PC-9 (cell line): ENCODE results near the gene IL1RAPL1. TPM values are rescaled to one million over a fixed set of nuclear protein-coding genes. Genes with fewer than 3 reads are reported as not detected.

Experiments used
- BruUV-seq: library from RNA; stranded (reverse); fragments of 400-500 nt; replicated peaks from 2 replicates; lab custom pipeline; 2021; lab: Mats Ljungman, UMichigan
- CTCF ChIA-PET: fragments of 300-600 bp; sonication (Branson Sonifier 250); formaldehyde crosslinking; loops from one replicate; lab custom pipeline; 2022; ENCODE audit warnings: antibody characterized with exemption; lab: Charles Lee
- POLR2A ChIA-PET: fragments of 300-600 bp; sonication (Branson Sonifier 250); formaldehyde crosslinking; loops from one replicate; lab custom pipeline; 2022; ENCODE audit warnings: antibody characterized with exemption; ENCODE audit not compliant: unreplicated experiment; lab: Charles Lee
- DNase-seq, 2 experiments: peaks; one replicate each; pipeline versions ENCODE4 v3.0.0 to v3.0.0-alpha.2; 2015 to 2022; ENCODE audit warnings: mixed read lengths in 1 of 2
- H2AFZ ChIP-seq: fragments of 200-600 bp; sonication (generic); 2 replicates; pipeline ENCODE4 v1.8.1; 2017; ENCODE audit warnings: antibody characterized with exemption
- H3F3A ChIP-seq: fragments of 200-600 bp; sonication (generic); 2 replicates; pipeline ENCODE4 v1.8.1; 2017; ENCODE audit warnings: antibody characterized with exemption, mild to moderate bottlenecking, low read depth; ENCODE audit not compliant: insufficient read depth
- H3K27ac ChIP-seq: fragments of 200-600 bp; sonication (generic); 2 replicates; pipeline ENCODE4 v1.6.1; 2016; ENCODE audit warnings: mixed run types
- H3K27me3 ChIP-seq: fragments of 200-600 bp; sonication (generic); 2 replicates; pipeline ENCODE4 v1.6.1; 2016; ENCODE audit warnings: low read depth, mixed run types; ENCODE audit not compliant: insufficient read depth
- H3K36me3 ChIP-seq: fragments of 200-600 bp; sonication (generic); 2 replicates; pipeline ENCODE4 v1.6.1; 2016; ENCODE audit warnings: low read depth, mixed run types
- H3K4me1 ChIP-seq: fragments of 200-600 bp; sonication (generic); replicated peaks from 2 replicates; pipeline ENCODE4 v1.6.1; 2016; ENCODE audit warnings: mixed run types; ENCODE audit not compliant: insufficient read depth
- H3K4me2 ChIP-seq: fragments of 200-600 bp; sonication (generic); 2 replicates; pipeline ENCODE4 v1.6.1; 2017; ENCODE audit warnings: mixed run types
- H3K4me3 ChIP-seq: fragments of 200-600 bp; sonication (generic); 2 replicates; pipeline ENCODE4 v1.6.1; 2016; ENCODE audit warnings: mixed run types
- H3K79me2 ChIP-seq: fragments of 200-600 bp; sonication (generic); 2 replicates; pipeline ENCODE4 v1.6.1; 2017; ENCODE audit warnings: low read depth, mixed run types
- H3K9me2 ChIP-seq: fragments of 200-600 bp; sonication (generic); 2 replicates; pipeline ENCODE4 v1.8.1; 2017; ENCODE audit warnings: mild to moderate bottlenecking; ENCODE audit not compliant: insufficient read depth
- H3K9me3 ChIP-seq: fragments of 200-600 bp; sonication (generic); 2 replicates; pipeline ENCODE4 v1.8.1; 2016; ENCODE audit warnings: low read depth; ENCODE audit not compliant: insufficient read depth
- H4K20me1 ChIP-seq: fragments of 200-600 bp; sonication (generic); 2 replicates; pipeline ENCODE4 v1.8.1; 2017; ENCODE audit not compliant: insufficient read depth
- CTCF ChIP-seq: fragments of 200-600 bp; sonication (generic); conservative IDR thresholded peaks from 2 replicates; pipeline ENCODE4 v1.6.1; 2017; ENCODE audit warnings: mixed run types, antibody characterized with exemption, mild to moderate bottlenecking, moderate library complexity
- EZH2 ChIP-seq: fragments of 200-600 bp; sonication (generic); IDR thresholded peaks from 2 replicates; pipeline ENCODE4 v1.8.0; 2017; ENCODE audit warnings: antibody characterized with exemption, low read depth
- intact Hi-C: fragments of 100-400 bp; cut with micrococcal nuclease; formaldehyde crosslinking; loops from one replicate; pipeline ENCODE4 v1.10.0; 2022; ENCODE audit not compliant: unreplicated experiment
- total RNA-seq: library from RNA; stranded (reverse); gene quantifications from 2 replicates; pipeline ENCODE4 v1.2.3, GENCODE V29; 2021

Gene IL1RAPL1
- total RNA-seq, 1 experiment from 2014 or later, result 0.26 TPM

- Histone ChIP-seq H3K4me1 (no peaks in the 10 kb centered on the region), H3K9me3 (no peaks in the 10 kb centered on the region), H3K27ac (no peak overlapping the region), H4K20me1 (no peaks in the 10 kb centered on the region), H3K79me2 (no peaks in the 10 kb centered on the region), H3K9me2 (no peaks in the 10 kb centered on the region), H3F3A (no peaks in the 10 kb centered on the region), H3K4me2 (no peak overlapping the region), H3K36me3 (no peaks in the 10 kb centered on the region), H3K4me3 (no peak overlapping the region), H3K27me3 (no peaks in the 10 kb centered on the region), H2AFZ (no peak overlapping the region)
- TF ChIP-seq CTCF (no peak), EZH2 (no peak)
- CTCF ChIA-PET, result no interaction called here
- BruUV-seq, result no TSS peak
- POLR2A ChIA-PET, result no interaction called here
- intact Hi-C loops, result no loop called here
- no peak for DNase-seq
These were observed 1157.7 kb downstream of the IL1RAPL1 start for GRCh38 chrX:29744966-29745365.

DNA sequence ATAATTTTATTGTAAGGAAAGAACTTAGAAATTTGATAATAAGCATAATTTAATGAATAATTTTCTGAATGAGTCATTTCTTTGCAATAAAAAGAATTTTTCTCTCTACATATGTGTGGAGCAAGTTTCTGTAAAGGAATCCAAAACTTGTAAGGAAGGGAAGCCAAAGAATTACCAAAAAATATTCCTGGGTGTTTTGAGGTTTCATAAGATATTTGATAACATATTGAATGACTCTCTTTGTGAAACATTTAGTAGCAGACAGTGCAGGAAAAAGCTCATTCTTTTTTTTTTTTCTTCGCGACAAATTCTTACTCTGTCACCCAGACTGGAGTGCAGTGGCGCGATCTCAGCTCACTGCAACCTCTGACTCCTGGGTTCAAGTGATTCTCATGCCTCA is 1159.1 kb downstream of the IL1RAPL1 start:
- Histone ChIP-seq H3K36me3 (no peaks in the 10 kb centered on the region), H3K4me2 (no peak overlapping the region), H3F3A (no peaks in the 10 kb centered on the region), H3K9me2 (no peaks in the 10 kb centered on the region), H3K4me3 (no peak overlapping the region), H3K9me3 (no peaks in the 10 kb centered on the region), H3K27ac (no peak overlapping the region), H3K27me3 (no peaks in the 10 kb centered on the region), H2AFZ (no peak overlapping the region), H3K4me1 (no peaks in the 10 kb centered on the region), H4K20me1 (no peaks in the 10 kb centered on the region), H3K79me2 (no peaks in the 10 kb centered on the region)
- CTCF ChIA-PET, result no interaction called here
- BruUV-seq, result no TSS peak
- POLR2A ChIA-PET, result no interaction called here
- no peak for TF ChIP-seq CTCF
- TF ChIP-seq EZH2, result no peak
- no peak for DNase-seq
- intact Hi-C loops, result no loop called here

DNA sequence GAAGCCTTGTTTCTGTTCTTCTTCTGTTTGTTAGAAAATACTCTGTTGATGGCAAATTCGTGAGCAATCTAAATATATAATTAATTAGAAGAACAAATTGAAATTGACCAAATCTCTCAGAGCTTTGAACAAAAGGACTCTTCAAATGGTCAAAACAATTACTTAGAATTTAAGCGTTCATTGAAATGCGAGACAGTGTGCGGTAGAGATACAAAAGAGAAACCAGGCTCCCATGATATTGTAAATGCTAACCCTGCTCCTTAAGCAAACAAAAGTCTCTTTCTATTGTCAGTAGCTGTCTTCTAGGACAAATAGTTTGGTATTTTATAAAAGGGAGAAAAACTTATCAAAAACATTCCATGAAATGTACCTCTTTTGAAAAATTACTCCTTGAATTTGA is 1174.8 kb downstream of the IL1RAPL1 start:
- CTCF ChIA-PET, result no interaction called here
- Histone ChIP-seq H3K27me3 (no peaks in the 10 kb centered on the region), H3F3A (no peaks in the 10 kb centered on the region), H3K36me3 (no peaks in the 10 kb centered on the region), H3K4me1 (no peaks in the 10 kb centered on the region), H3K79me2 (no peaks in the 10 kb centered on the region), H3K27ac (no peak overlapping the region), H4K20me1 (no peaks in the 10 kb centered on the region), H3K9me3 (no peaks in the 10 kb centered on the region), H2AFZ (no peak overlapping the region), H3K9me2 (no peaks in the 10 kb centered on the region), H3K4me2 (no peak overlapping the region), H3K4me3 (no peak overlapping the region)
- TF ChIP-seq EZH2, result no peak
- no peak for TF ChIP-seq CTCF
- intact Hi-C loops, result no loop called here
- no peak for DNase-seq
- POLR2A ChIA-PET, result no interaction called here
- no TSS peak for BruUV-seq
